H1 (cell line): ENCODE data around the gene HTR3D. TPM values are rescaled to one million over a fixed set of nuclear protein-coding genes. Genes with fewer than 3 reads are reported as not detected.

Experiments used
- ATF3 ChIP-seq: IDR thresholded peaks from 2 replicates; pipeline ENCODE4 v1.6.1; 2011; ENCODE audit warnings: low read depth, mild to moderate bottlenecking, low read length; ENCODE audit not compliant: insufficient read depth
- BCL11A ChIP-seq, 2 experiments: IDR thresholded peaks; one replicate each; pipeline ENCODE4 v1.6.1; 2011; ENCODE audit warnings: low read depth in 2 of 2, low read length in 2 of 2, mild to moderate bottlenecking in 2 of 2
- CHD1 ChIP-seq: IDR thresholded peaks from 2 replicates; pipeline ENCODE4 v1.6.1; 2012; ENCODE audit warnings: low read depth, low read length, improper control_type of control experiment
- EP300 ChIP-seq, 2 experiments: IDR thresholded peaks; 1 replicate in 1 of 2; 2 replicates in 1 of 2; pipeline ENCODE4 v1.6.1; 2011 to 2012; ENCODE audit warnings: low read depth in 2 of 2, low read length in 2 of 2, mild to moderate bottlenecking in 2 of 2, borderline replicate concordance in 1 of 2, inconsistent platforms in 1 of 2, moderate library complexity in 1 of 2
- JUND ChIP-seq: IDR thresholded peaks from 2 replicates; pipeline ENCODE4 v1.6.1; 2011; ENCODE audit warnings: mild to moderate bottlenecking, improper control_type of control experiment, low read length
- POLR2A ChIP-seq, 2 experiments: IDR thresholded peaks; 1 replicate in 1 of 2; 2 replicates in 1 of 2; pipeline ENCODE4 v1.6.1; 2011; ENCODE audit warnings: low read depth in 2 of 2, low read length in 2 of 2, mild to moderate bottlenecking in 2 of 2; ENCODE audit errors: control extremely low read depth in 1 of 2
- SIRT6 ChIP-seq: IDR thresholded peaks from one replicate; pipeline ENCODE4 v1.7.1; 2012; ENCODE audit warnings: low read length, inconsistent platforms
- TCF12 ChIP-seq: IDR thresholded peaks from 2 replicates; pipeline ENCODE4 v1.6.1; 2011; ENCODE audit warnings: low read depth, mild to moderate bottlenecking, low read length
- YY1 ChIP-seq: IDR thresholded peaks from 2 replicates; pipeline ENCODE4 v1.6.1; 2011; ENCODE audit warnings: low read depth, mild to moderate bottlenecking, low read length
- ZNF274 ChIP-seq: IDR thresholded peaks from 2 replicates; pipeline ENCODE4 v1.7.0; 2012; ENCODE audit warnings: low read length, borderline replicate concordance; ENCODE audit errors: extremely low read depth
- polyA plus RNA-seq, 7 experiments: library from polyadenylated mRNA; depleted of rRNA in 3 of 7; stranded (reverse) in 5 of 7; unstranded in 2 of 7; fragments of >200 nt in 5 of 7; fragments of 200-250 nt in 2 of 7; gene quantifications; 1 replicate in 5 of 7; 2 replicates in 1 of 7; 4 replicates in 1 of 7; pipeline versions ENCODE4 v1.2.1 to v1.2.3, GENCODE V29; 2011 to 2013; ENCODE audit warnings: missing spikeins in 2 of 7, mixed read lengths in 2 of 7
- total RNA-seq: library from RNA; stranded (reverse); fragmentation: NEBNext Ultra II Directional; extraction: Animal tissue kit (Norgen Biotek cat#: 25700); gene quantifications from 2 replicates; pipeline ENCODE4 v1.2.1, GENCODE V29; 2021

HTR3D gene
- total and polyA plus RNA-seq, 2 of the 8 experiments (the other 6 are each of a cell fraction or from before 2014, with no cell fraction given), result not detected

DNA sequence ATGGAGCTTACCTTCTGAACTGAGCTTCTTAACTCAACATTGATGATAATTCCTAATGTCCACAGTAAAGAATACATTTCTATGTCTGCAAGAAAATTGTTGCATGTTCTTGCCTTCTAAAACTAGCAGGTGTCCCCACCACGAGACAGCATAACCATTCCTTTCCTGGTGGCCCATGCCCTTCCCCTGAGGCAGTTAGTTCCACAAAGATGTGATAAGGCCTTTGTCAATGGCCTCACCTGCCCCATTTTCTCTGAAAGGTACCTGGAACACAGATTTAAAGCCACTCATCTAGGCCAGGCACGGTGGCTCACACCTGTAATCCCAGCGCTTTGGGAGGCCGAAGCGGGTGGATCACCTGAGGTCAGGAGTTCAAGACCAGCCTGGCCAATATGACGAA, 44.4 kb downstream of the HTR3D start (continued):
- TF ChIP-seq JUND, result no peak
- TF ChIP-seq YY1, result no peak
- TF ChIP-seq ATF3, result no peak
- no peak for TF ChIP-seq TCF12
- TF ChIP-seq ZNF274, result no peak
- no peak for TF ChIP-seq BCL11A (IDR thresholded peaks at IDR 0.05; ENCODE audit: low read depth in 2 of 2, low read length in 2 of 2)
- no peak for TF ChIP-seq POLR2A (IDR thresholded peaks at IDR 0.05; ENCODE audit: control extremely low read depth in 1 of 2, low read depth in 2 of 2, low read length in 2 of 2)
- TF ChIP-seq CHD1, result no peak
- TF ChIP-seq EP300 (IDR thresholded peaks at IDR 0.05; ENCODE audit: borderline replicate concordance in 1 of 2, low read depth in 2 of 2, low read length in 2 of 2), result no peak
- TF ChIP-seq SIRT6, result no peak
